ENCODE results near the gene S100A13.
A peak's percentile ranks its signal among the peaks of the same experiment; 100 is the strongest.

- peak; percentile 37 to 64 (median 62) for TF ChIP-seq CTCF (IDR thresholded peaks at IDR 0.05)
- no peak for TF ChIP-seq POLR2A (IDR thresholded peaks at IDR 0.05)
Observed at GRCh38 chr1:153626904-153627714, at the start of gene S100A13.
